ENCODE measurements around the gene NLN. TPM values are rescaled to one million over a fixed set of nuclear protein-coding genes. Genes with fewer than 3 reads are reported as not detected.
"Not testable (repeated sequence)": the region's sequence is repeated elsewhere in the genome, so short reads cannot be mapped to it uniquely, and the experiment has no call there.

NLN gene
- 10 to 100 TPM in 2 of 4 donors, 1 to 10 TPM in 2; 2.2 to 17.3 (median 9.8) TPM for total RNA-seq

GRCh38 chr5:65721720-65722574, at the start of gene NLN, which contains the start of gene SGTB:
Gene NLN, plus strand, starts transcription at chr5:65722205. Its CDS starts 169 bp downstream, at chr5:65722374.
Gene SGTB, minus strand, starts transcription at chr5:65722109. Its CDS starts 1,302 bp downstream, at chr5:65720807.
- TF ChIP-seq POLR2A (IDR thresholded peaks at IDR 0.05) (no peak), CTCF (IDR thresholded peaks at IDR 0.05) (no peak)
- no peaks in the 10 kb centered on the region for H3K9me3 ChIP-seq
- H3K4me3 ChIP-seq: peak within 1 kb of the TSS; percentile 91 to 99 (median 96)
- no peaks in the 10 kb centered on the region for H3K36me3 ChIP-seq
- H3K27me3 ChIP-seq: no peaks in the 10 kb centered on the region
- peaks cover 0 to 6% (median 2%) of the 10 kb centered on the region in 4 donors for H3K4me1 ChIP-seq
- peak within 1 kb of the TSS; percentile 79 to 92 (median 82) for H3K27ac ChIP-seq
- DNase-seq: peak; percentile 86 to 94 (median 92)

- Histone ChIP-seq H3K27me3 (no peaks in the 10 kb centered on the region), H3K36me3 (peaks cover 0 to 6% (median 0%) of the 10 kb centered on the region in 3 donors), H3K9me3 (no peaks in the 10 kb centered on the region), H3K27ac (no peak overlapping the region), H3K4me1 (no peaks in the 10 kb centered on the region), H3K4me3 (no peak overlapping the region)
- DNase-seq: no peak
- TF ChIP-seq POLR2A (IDR thresholded peaks at IDR 0.05) (no peak), CTCF (IDR thresholded peaks at IDR 0.05) (no peak)
Measured at GRCh38 chr5:65672796-65673195, 49.2 kb upstream of the NLN start.

- no peaks in the 10 kb centered on the region for H3K4me1 ChIP-seq
- H3K9me3 ChIP-seq: no peaks in the 10 kb centered on the region
- H3K27ac ChIP-seq: no peak overlapping the region
- H3K4me3 ChIP-seq: no peak overlapping the region
- peaks cover 0 to 6% (median 0%) of the 10 kb centered on the region in 3 donors for H3K36me3 ChIP-seq
- no peaks in the 10 kb centered on the region for H3K27me3 ChIP-seq
- no peak for DNase-seq
- TF ChIP-seq POLR2A (IDR thresholded peaks at IDR 0.05) (no peak), CTCF (IDR thresholded peaks at IDR 0.05) (no peak)
Measured at GRCh38 chr5:65674749-65675148, 47.3 kb upstream of the NLN start.

GRCh38 chr5:65676056-65676455, 45.9 kb upstream of the NLN start:
- H3K9me3 ChIP-seq, H3K4me3 ChIP-seq, H3K4me1 ChIP-seq, DNase-seq, H3K27me3 ChIP-seq, H3K27ac ChIP-seq: not testable (repeated sequence)
- H3K36me3 ChIP-seq: peaks cover 0 to 11% (median 0%) of the 10 kb centered on the region in 3 donors

- no peak overlapping the region for H3K4me3 ChIP-seq
- no peak overlapping the region for H3K27ac ChIP-seq
- TF ChIP-seq CTCF (IDR thresholded peaks at IDR 0.05): no peak
- TF ChIP-seq POLR2A (IDR thresholded peaks at IDR 0.05): no peak
- H3K9me3 ChIP-seq: no peaks in the 10 kb centered on the region
- H3K27me3 ChIP-seq: no peaks in the 10 kb centered on the region
- peaks cover 0 to 12% (median 0%) of the 10 kb centered on the region in 3 donors for H3K36me3 ChIP-seq
- no peak for DNase-seq
- no peaks in the 10 kb centered on the region for H3K4me1 ChIP-seq
Measured at GRCh38 chr5:65682148-65682547, 39.9 kb upstream of the NLN start.

GRCh38 chr5:65693121-65693520, 28.9 kb upstream of the NLN start:
- TF ChIP-seq CTCF (IDR thresholded peaks at IDR 0.05) (no peak), POLR2A (IDR thresholded peaks at IDR 0.05) (no peak)
- DNase-seq: no peak
- no peaks in the 10 kb centered on the region for H3K4me1 ChIP-seq
- no peak overlapping the region for H3K27ac ChIP-seq
- H3K4me3 ChIP-seq: no peak overlapping the region
- no peaks in the 10 kb centered on the region for H3K36me3 ChIP-seq
- H3K9me3 ChIP-seq: no peaks in the 10 kb centered on the region
- H3K27me3 ChIP-seq: no peaks in the 10 kb centered on the region

Measured in Peyer's patch (tissue), 4 donors.